Colon (tissue), 2 donors: ENCODE results near the gene NXF3.
"Not testable (repeated sequence)": the region's sequence is repeated elsewhere in the genome, so short reads cannot be mapped to it uniquely, and the experiment has no call there.

Source experiments
- FAIRE-seq: peaks from 2 replicates; lab custom pipeline; 2012; peaks lifted over from hg19 to GRCh38; lab: Jason Lieb, UNC
- donor health status: control.
- donor health status: control.

NXF3 gene, protein sequence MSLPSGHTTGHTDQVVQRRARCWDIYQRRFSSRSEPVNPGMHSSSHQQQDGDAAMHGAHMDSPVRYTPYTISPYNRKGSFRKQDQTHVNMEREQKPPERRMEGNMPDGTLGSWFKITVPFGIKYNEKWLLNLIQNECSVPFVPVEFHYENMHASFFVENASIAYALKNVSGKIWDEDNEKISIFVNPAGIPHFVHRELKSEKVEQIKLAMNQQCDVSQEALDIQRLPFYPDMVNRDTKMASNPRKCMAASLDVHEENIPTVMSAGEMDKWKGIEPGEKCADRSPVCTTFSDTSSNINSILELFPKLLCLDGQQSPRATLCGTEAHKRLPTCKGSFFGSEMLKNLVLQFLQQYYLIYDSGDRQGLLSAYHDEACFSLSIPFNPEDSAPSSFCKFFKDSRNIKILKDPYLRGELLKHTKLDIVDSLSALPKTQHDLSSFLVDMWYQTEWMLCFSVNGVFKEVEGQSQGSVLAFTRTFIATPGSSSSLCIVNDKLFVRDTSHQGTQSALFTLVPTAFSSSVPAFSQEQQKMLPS

GRCh38 chrX:103092942-103093341 is at the start of gene NXF3:
NXF3 (minus strand) TSS chrX:103093143; CDS start chrX:103093023, 120 bp downstream.
- FAIRE-seq: no peak

DNA sequence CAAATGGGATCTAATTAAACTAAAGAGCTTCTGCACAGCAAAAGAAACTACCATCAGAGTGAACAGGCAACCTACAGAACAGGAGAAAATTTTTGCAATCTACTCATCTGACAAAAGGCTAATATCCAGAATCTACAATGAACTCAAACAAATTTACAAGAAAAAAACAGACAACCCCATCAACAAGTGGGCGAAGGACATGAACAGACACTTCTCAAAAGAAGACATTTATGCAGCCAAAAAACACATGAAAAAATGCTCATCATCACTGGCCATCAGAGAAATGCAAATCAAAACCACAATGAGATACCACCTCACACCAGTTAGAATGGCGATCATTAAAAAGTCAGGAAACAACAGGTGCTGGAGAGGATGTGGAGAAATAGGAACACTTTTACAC is 43.6 kb upstream of the NXF3 start:
- not testable (repeated sequence) for FAIRE-seq

DNA sequence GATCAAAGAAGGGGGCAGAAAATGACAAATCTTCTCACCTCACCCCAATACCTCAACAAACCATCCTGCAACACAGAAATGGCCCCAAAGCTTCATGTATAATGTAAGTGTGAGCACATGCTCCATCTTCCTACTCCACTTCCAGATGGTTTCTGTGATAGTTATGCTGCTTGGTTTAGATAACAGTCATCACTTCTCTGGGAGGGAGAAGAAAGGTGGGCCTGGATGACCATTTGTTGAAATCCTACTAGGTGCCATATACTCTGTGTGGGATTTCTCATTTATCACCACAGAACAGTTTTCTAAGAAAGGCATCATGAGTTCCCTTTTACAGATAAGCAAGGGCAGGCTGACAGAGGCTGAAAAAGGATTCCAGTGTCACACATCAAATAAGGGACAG is 31.3 kb upstream of the NXF3 start:
- no peak for FAIRE-seq

DNA sequence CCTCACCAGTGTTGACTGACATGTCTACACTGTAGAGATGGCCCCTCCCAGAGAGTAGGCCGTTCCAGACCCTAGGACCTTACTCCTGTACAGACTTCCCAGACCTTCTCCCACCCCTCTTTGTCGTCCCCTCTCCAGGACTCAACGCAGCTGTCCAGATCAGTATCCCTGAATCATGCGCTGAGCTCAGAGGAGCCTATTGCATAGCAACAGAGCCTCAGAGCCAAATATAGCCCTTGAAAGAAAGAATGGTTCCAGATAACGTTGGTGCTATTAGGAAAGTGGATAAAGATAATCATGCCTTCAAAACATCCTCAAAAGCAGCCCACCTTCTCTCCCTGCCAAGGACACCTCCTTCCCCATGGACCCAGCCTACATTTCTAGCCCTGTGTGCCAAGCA is 27.8 kb upstream of the NXF3 start:
- no peak for FAIRE-seq

DNA sequence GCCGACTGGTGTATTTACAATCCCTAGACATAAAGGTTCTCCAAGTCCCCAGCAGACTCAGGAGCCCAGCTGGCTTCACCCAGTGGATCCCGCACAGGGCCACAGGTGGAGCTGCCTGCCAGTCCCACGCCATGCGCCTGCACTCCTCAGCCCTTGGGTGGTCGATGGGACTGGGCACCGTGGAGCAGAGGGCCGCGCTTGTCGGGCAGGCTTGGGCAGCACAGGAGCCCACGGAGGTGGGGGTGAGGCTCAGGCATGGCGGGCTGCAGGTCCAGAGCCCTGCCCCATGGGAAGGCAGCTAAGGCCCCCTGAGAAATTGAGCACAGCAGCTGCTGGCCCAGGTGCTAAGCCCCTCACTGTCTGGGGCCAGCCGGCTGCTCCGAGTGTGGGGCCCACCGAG is 24.0 kb upstream of the NXF3 start:
- FAIRE-seq: not testable (repeated sequence)

- FAIRE-seq: not testable (repeated sequence)
These were observed 16.6 kb upstream of the NXF3 start for GRCh38 chrX:103109497-103109896.

DNA sequence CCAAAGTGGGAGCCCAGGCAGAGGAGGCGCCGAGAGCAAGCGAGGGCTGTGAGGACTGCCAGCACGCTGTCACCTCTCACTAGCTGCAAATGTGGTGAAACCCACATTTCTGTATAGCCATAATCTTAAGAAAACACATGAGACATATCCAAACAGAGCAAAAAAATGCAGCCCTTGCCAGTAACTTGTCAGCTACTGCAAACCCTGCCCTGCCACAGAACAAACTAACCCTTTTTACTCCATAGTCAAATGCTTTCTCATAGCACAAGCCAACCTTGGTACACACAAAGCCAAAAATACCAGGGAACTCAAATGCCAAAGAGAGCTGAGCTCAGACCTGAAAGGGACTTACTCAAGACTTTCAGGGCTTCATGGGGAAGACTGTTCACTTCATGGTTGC is 14.9 kb upstream of the NXF3 start:
- FAIRE-seq: no peak

DNA sequence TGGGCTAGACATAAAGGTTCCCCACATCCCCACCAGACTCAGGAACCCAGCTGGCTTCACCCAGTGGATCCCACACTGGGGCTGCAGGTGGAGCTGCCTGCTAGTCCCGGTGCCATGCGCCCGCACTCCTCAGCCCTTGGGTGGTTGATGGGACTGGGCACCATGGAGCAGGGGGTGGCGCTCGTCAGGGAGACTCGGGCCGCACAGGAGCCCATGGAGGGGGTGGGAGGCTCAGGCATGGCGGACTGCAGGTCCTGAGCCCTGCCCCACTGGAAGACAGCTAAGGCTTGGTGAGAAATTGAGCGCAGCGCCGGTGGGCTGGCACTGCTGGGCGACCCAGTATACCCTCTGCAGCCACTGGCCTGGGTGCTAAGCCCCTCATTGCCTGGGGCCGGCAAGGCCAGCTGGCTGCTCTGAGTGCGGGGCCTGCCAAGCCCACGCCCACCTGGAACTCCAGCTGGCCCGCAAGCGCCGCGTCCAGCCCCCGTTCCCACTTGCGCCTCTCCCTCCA is 14.3 kb upstream of the NXF3 start:
- not testable (repeated sequence) for FAIRE-seq

GRCh38 chrX:103104370-103104769 is 11.4 kb upstream of the NXF3 start:
- FAIRE-seq: not testable (repeated sequence)

- not testable (repeated sequence) for FAIRE-seq
These were observed 10.9 kb upstream of the NXF3 start for GRCh38 chrX:103103866-103104265.

DNA sequence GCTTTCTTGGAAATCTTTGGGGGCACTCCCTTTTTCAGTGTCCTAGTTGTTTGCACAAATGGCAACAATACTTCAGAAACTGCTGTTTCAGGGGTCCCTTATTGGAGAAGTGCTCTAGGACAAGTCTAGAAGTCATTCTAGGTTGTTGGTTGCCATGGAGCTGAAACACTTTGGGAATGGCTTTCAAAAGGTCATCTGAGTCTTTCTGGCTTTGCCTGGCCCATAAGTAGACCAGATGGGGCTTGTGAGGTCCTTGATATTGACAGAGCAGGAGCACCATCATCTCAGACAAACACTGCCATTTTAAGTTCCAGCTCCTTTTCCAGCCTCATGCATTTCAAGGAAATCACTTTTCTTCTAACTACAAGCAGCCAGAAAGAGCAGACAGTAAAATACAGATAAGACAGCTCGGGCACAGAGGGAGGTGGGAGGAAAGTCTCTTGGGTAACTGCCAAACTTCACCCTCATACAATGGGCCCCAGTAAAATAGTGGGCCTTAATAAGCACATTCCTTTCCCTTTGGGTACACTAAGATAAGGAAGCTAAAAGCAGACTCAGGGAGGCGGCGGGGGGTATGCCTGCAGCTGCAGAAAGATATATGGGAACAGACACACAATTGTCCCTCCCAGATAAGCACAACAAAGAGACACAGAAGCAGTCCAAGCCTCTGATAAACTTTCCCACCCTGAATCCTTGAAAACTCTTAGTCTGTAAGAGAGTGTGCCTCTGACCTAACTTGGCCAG is 8.5 kb upstream of the NXF3 start:
- FAIRE-seq: no peak

DNA sequence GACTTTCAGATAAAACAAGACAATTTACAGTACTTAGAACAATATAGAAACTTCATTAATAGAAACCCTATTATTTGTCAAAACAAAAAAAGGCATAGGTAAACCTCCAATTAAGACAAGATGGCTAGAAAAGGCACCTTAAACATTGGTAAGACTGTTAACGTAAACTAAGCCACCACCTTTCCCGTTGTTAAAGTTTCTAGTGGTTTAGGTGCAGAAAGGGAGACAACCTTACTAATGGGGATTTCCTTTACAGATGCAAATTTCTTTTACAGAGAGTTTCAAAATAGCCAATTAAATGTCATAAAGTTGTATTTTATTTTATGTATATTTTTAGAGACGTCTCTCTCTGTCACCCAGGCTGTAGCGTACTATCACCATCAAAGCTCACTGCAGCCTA is 7.5 kb upstream of the NXF3 start:
- no peak for FAIRE-seq

- no peak for FAIRE-seq
These were observed 6.7 kb upstream of the NXF3 start for GRCh38 chrX:103099691-103100090.

GRCh38 chrX:103098488-103098887 is 5.5 kb upstream of the NXF3 start:
- FAIRE-seq: peak; percentile 28

DNA sequence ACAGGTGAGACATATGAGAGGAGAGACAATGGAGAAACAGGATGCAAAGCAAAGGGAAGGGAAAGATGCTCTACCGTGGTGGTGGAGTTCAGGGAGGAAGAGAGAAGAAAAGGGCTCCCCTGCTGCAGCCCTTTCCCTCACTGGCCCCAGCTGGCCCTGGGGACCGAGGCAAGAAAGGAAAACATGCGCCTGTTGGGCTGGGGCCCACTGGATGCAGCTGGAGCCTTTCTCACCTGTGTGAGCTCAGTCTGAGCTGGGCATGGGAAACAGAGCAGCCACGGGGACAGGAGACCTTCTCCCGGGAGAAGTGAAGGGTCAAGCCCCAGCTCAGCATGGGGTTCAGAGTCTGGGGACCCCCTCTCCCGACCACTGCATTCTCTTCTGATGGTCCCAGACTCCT is 11.9 kb downstream of the NXF3 start:
- FAIRE-seq: no peak

DNA sequence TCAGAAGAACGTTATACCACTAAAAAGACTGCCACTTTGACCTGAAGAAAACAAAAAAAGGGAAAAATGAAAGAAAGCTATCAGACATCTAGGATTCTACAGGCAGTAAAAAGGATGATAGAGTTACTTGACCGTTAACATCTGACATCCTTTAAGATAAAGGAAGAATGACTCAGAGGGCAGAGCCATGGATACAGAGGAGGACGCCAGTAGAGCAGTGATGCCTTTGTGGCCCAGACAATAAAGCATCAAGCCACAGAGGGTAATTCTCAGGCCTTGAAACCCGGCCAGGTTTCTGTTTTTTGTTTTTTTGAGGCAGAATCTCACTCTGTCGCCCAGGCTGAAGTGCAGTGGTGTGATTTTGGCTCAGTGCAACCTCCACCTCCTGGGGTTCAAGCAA is 19.5 kb downstream of the NXF3 start:
- no peak for FAIRE-seq

DNA sequence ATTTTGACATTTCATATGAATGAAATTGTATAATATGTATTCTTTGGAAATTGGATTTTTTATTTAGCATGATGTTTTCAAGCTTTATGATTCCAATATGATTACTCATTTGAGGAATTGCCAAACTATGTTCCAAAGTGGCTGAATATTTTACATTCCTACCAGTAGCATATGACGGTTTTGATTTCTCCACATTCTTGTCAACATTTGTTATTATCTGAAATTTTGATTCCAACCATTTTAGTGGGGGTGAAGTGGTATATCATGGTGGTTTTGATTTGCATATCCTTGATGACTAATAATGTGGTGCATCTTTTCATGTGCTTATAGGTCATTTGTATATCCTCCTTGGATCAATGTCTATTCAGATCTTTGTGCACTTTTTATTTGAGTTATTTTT is 26.3 kb downstream of the NXF3 start:
- peak; percentile 28 for FAIRE-seq

GRCh38 chrX:103063918-103064434 is 29.0 kb downstream of the NXF3 start, which contains the start of gene BEX1:
BEX1 (minus strand) TSS chrX:103064171; CDS start chrX:103063274, 897 bp downstream.
- no peak for FAIRE-seq

- no peak for FAIRE-seq
These were observed 29.6 kb downstream of the NXF3 start for GRCh38 chrX:103063191-103063845.

GRCh38 chrX:103061486-103061885 is 31.5 kb downstream of the NXF3 start:
- FAIRE-seq: no peak

DNA sequence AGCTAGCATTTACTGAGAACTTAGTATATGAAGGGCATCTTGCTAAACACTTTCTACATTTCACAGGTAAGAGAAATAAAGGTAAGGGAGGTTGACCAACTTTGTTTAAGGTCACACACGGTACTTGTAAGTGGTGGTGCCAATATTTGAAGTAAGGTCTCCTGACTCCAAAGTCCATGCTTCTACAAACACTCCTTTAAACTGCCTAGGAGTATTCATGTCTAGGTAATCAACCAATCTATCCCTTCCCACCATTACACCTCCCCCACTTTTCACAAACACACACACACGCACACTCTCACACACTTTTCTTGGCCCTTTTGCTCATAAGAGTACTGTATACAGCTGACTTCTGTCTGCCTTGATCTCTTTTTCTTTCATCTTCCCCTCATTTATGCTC is 36.0 kb downstream of the NXF3 start:
- no peak for FAIRE-seq

GRCh38 chrX:103052625-103053024 is 40.3 kb downstream of the NXF3 start:
- no peak for FAIRE-seq
